Sigmoid colon (tissue), 4 donors: ENCODE data around the gene KCNG1.

Experiments
- CTCF ChIP-seq, 4 experiments: fragments of 450-650 bp in 3 of 4; fragments of 200-600 bp in 1 of 4; IDR thresholded peaks; one replicate each; pipeline ENCODE4 v1.5.1; 2016 to 2019; ENCODE audit warnings: antibody characterized with exemption in 4 of 4, mild to moderate bottlenecking in 3 of 4, moderate library complexity in 2 of 4
- EP300 ChIP-seq, 4 donors: sonication (generic); formaldehyde crosslinking; IDR thresholded peaks; one replicate each; pipeline ENCODE4 v1.6.1; 2017; ENCODE audit warnings: antibody characterized with exemption in 4 of 4
- POLR2AphosphoS5 ChIP-seq, 4 donors: sonication (generic); formaldehyde crosslinking; IDR thresholded peaks; one replicate each; pipeline ENCODE4 v1.6.1; 2017; ENCODE audit warnings: antibody characterized with exemption in 4 of 4

- no peak for TF ChIP-seq CTCF (IDR thresholded peaks at IDR 0.05)
- no peak for TF ChIP-seq POLR2AphosphoS5 (IDR thresholded peaks at IDR 0.05)
- TF ChIP-seq EP300 (IDR thresholded peaks at IDR 0.05) = no peak
Observed at GRCh38 chr20:51065615-51066014, 42.7 kb upstream of the KCNG1 start.
